Left colon (tissue), 2 donors: ENCODE measurements around the gene RIMBP3C. TPM values are rescaled to one million over a fixed set of nuclear protein-coding genes. Genes with fewer than 3 reads are reported as not detected.

ENCODE experiments used
- total RNA-seq, 2 donors: library from RNA; stranded (reverse); fragmentation: NEBNext Ultra II Directional; extraction: Animal tissue kit (Norgen Biotek cat#: 25700); gene quantifications; one replicate each; pipeline ENCODE4 v1.2.1, GENCODE V29; 2021
- donor health status: DM: no; HTN: no; CAD: no.
- donor health status: DM: yes; HTN: yes; CAD: no.

The RIMBP3C gene
- total RNA-seq, 2 donors from 2014 or later, result 0.28 TPM; not detected in 1

Other genes with a start within 250 kb of the RIMBP3C start
- not detected for gene RIMBP3B, start 167.7 kb downstream of the RIMBP3C start, total RNA-seq
- 1 to 10 TPM; 5.0 to 6.8 TPM for gene HIC2, start 134.1 kb downstream of the RIMBP3C start, total RNA-seq
- 1 to 10 TPM; 3.3 to 4.0 TPM for gene TMEM191C, start 84.1 kb downstream of the RIMBP3C start, total RNA-seq
- gene UBE2L3, start 16.3 kb upstream of the RIMBP3C start, total RNA-seq, result 10 to 100 TPM; 51.5 to 59.6 TPM
- gene YDJC, start 78.6 kb upstream of the RIMBP3C start, total RNA-seq, result 10 to 100 TPM; 18.9 to 23.2 TPM
- gene CCDC116, start 81.3 kb upstream of the RIMBP3C start, total RNA-seq, result under 1 TPM; 0.49 to 0.53 TPM
- 10 to 100 TPM; 29.0 to 46.5 TPM for gene SDF2L1, start 90.8 kb upstream of the RIMBP3C start, total RNA-seq
- gene PPIL2, start 114.6 kb upstream of the RIMBP3C start, total RNA-seq, result 10 to 100 TPM; 48.0 to 60.5 TPM
- gene YPEL1, start 184.3 kb upstream of the RIMBP3C start, total RNA-seq, result 1 to 10 TPM; 1.6 to 3.4 TPM